Choroid plexus epithelial cell (primary cell): Measurements from ENCODE around the gene CHRDL2.

ENCODE experiments used
- DNase-seq: peaks from one replicate; pipeline ENCODE4 v3.0.0-alpha.2; 2010; ENCODE audit warnings: low read depth
- H3K4me3 ChIP-seq: 2 replicates; pipeline ENCODE4 v1.5.1; 2011; ENCODE audit warnings: low read depth, mild to moderate bottlenecking, control low read depth, low read length, moderate library complexity
- TF ChIP-seq, protein P1 (sequence below): conservative IDR thresholded peaks from 2 replicates; pipeline ENCODE4 v1.5.1; 2011; ENCODE audit warnings: low read depth, mild to moderate bottlenecking, control low read depth, inconsistent platforms, low read length, moderate library complexity

The CHRDL2 gene, protein sequence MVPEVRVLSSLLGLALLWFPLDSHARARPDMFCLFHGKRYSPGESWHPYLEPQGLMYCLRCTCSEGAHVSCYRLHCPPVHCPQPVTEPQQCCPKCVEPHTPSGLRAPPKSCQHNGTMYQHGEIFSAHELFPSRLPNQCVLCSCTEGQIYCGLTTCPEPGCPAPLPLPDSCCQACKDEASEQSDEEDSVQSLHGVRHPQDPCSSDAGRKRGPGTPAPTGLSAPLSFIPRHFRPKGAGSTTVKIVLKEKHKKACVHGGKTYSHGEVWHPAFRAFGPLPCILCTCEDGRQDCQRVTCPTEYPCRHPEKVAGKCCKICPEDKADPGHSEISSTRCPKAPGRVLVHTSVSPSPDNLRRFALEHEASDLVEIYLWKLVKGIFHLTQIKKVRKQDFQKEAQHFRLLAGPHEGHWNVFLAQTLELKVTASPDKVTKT

DNA sequence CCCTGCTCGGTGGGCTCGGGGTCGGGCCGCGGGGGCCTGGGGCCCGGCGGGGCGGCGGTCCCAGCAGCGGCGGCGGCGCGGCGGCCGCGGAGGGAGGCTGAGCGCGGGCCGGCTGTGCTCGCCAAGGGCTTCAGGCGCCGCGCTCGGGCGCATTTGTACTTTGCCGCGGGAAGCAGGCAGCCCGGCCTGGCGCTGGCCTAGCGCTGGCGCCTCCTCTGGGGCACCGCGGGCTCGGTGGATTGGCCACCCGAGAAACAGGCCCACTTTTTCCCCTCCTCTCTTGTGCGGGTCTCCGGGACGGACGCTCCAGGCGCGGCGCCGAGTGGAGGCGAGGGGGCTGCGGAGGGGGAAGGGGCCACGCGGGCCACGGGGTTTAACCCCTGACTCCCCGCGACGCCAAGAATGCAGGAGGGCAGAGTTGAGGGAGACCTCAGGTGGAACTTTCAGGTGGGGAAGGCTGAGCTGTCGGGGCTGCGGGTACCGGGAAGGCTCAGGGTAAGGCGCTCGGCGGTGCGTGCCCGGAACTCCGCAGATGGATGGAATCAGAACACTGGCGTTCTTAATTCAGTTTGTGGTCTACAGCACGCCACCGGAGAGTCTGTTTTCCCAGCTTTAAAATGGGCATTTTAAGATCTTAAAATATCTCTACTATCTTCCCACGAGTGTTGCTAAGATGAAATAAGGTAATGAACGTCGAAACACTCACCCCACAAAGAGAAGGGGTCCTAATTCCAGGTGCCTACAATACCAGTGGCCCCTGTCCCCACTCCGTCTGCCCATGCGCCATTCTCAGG lies at the start of gene CHRDL2:
Gene CHRDL2, minus strand, starts transcription at position 126 of the 794 bp plus-strand sequence. CDS start 538 bp downstream, outside the sequence.
- H3K4me3 ChIP-seq = peak within 1 kb of the TSS; percentile 39
- peak; percentile 46 for DNase-seq
- TF ChIP-seq, protein P1, sequence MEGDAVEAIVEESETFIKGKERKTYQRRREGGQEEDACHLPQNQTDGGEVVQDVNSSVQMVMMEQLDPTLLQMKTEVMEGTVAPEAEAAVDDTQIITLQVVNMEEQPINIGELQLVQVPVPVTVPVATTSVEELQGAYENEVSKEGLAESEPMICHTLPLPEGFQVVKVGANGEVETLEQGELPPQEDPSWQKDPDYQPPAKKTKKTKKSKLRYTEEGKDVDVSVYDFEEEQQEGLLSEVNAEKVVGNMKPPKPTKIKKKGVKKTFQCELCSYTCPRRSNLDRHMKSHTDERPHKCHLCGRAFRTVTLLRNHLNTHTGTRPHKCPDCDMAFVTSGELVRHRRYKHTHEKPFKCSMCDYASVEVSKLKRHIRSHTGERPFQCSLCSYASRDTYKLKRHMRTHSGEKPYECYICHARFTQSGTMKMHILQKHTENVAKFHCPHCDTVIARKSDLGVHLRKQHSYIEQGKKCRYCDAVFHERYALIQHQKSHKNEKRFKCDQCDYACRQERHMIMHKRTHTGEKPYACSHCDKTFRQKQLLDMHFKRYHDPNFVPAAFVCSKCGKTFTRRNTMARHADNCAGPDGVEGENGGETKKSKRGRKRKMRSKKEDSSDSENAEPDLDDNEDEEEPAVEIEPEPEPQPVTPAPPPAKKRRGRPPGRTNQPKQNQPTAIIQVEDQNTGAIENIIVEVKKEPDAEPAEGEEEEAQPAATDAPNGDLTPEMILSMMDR = no peak

DNA sequence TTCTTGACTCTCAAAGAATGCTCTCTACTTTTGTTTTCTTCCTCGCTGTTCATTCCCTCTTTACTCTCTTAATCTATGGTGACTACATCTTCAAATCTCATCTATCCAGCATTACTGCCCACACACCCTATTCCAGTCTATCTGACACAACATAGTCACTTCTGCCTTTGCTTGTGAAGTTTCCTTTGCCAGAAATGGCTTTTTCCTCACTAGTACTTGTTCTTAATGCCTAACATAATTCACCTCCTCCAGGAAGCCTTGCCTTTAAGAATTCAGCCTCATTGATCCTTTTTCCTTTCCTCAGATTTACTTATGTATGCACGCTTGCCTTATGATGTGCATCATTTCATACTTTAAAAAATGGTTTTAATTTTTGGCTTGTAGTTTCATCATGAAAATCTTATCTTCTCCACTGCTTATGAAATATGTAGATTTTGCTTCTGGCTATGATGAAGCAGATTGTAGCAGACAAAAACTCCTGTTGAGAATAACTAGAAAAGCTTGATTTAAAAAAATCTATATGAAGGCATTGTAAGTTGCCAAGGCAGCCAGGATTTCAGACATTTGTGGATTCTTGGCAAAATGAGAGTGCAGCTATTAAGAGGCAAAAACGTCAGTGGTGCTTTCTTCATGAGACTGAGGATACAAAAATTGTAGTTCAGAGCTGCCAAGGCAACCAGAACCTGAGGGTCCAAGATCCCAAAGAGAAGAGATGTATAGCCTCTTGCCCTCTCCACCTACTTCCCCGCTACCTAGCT lies 49.2 kb upstream of the CHRDL2 start:
- H3K4me3 ChIP-seq = no peak overlapping the region
- TF ChIP-seq, protein P1 = no peak
- peak; percentile 12 for DNase-seq

DNA sequence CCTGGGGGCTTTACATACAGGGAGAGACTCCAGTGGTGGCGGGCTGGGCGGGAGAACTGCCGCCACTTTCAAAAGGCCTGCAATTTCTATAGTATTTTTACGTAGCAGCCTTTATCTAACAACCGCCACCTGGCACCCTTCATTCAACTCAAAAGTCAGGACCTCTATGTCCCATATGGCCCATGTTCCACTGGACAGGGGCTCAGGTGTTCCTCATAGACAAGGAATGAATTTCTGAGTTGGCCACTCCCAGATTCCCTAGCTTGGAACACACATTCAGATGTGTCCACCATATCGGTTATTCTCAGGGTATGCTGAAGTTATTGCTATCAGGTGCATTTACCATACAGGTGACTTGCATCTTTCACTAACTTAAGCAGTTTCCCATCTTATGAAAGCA lies 47.4 kb upstream of the CHRDL2 start:
- TF ChIP-seq, protein P1 = no peak
- H3K4me3 ChIP-seq = no peak overlapping the region
- DNase-seq = no peak

DNA sequence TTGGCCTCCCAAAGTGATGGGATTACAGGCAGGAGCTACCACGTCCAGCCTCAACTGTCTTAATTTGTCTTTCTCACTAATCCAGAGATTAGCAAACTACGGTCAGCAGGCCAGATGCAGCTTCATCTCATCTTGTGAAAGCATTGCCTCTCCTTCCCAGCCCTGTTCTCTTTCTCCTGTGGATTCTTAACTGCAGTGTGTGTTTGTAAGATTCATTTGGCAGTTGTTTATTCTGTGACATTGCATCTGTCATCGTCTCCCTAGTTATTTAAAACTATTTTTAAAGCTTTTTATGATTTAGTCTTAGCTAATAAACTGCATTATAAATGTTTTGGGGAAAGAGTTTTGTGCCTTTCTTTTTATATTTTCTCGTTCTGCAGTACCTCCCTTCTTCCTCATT lies 46.7 kb upstream of the CHRDL2 start:
- no peak for DNase-seq
- H3K4me3 ChIP-seq = no peak overlapping the region
- TF ChIP-seq, protein P1 = no peak

DNA sequence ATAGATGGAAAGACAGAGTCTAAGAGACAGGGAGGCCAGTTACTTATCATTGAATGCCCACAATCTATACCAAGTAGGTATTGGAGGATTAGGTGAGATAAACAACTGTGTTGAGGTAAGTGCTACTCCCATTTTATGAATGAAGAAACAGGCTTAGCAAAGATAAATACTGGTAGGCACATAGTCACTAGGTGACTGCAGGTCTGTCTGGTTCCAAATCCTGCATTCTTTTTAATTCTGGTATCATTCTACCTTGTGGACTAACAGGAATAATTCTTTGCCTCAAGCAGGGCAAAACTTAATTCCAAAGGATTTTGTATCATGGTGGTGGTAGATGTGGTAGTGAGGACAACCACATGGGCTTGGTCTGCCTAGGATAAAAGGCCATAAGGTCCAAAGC lies 45.8 kb upstream of the CHRDL2 start:
- no peak for DNase-seq
- no peak overlapping the region for H3K4me3 ChIP-seq
- TF ChIP-seq, protein P1 = no peak

DNA sequence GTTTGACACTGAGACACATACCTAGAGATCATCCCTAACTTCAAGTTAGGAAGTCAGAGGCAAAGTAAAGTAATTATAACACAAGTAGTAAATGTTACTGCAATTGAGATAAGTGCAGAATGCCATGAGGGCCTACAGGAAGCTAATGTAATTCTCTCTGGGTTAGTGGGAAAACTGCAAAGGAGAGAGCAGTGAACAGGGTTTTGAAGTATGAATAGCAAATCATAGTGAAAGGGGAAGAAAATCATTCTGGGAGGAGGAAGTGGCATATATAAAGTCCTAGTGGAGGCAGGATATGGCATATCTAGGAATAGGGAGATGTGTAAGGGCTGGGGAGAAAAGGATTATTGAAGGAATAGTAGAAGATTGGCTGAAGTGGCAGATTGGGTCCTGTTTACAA lies 45.3 kb upstream of the CHRDL2 start:
- TF ChIP-seq, protein P1 = no peak
- no peak for DNase-seq
- no peak overlapping the region for H3K4me3 ChIP-seq
